Measurements from ENCODE around the gene PIP4K2B.

The PIP4K2B gene

DNA sequence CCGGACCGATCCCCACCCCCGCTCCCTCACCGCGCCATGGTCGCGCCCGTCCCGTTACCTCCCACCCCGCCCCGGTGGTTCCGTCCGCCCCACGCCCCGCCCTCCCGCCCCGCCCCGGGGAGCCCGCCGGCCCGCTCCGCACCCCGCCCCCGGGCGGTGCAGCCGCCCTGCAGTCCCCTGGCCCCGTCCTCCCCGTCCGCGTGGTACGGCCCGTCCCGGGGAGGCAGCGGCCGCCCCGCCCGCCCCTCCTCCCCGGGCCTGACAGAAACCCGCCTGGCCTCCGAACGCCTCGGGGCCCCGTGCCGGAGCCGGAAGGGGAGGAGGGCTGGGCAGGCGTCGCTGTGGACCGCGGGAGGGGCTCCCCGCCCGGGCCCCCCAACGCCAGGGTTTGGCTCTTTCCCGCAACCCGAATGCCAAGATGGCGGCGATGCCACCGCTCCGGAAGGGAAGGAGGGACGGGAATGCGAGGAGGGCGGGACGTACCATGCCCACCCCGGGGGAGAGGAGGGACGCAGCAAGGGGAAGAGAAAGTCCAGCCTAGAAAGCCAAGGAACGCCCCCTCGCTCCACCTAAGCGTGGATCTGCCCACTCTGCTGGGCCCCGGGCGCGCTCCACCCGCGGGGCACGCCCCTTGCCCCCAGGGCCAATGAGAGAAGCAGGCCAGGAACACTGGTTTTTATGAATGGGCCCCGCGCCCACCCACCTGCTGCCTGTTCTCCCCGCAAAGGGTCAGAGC, at the start of gene PIP4K2B:
Gene PIP4K2B (minus strand): TSS at position 56 of the 736 bp plus-strand sequence. CDS start 132 bp downstream, outside the sequence.
- H3K27me3 ChIP-seq (ENCODE audit: insufficient read depth, low read depth, severe bottlenecking), result no peaks in the 10 kb centered on the region
- peaks cover 53% of the 10 kb centered on the region for H3K36me3 ChIP-seq
- H3K27ac ChIP-seq, result peak within 1 kb of the TSS; percentile 100
- peak; percentile 98 for DNase-seq
- H3K9me3 ChIP-seq (ENCODE audit: severe bottlenecking), result no peaks in the 10 kb centered on the region
- TF ChIP-seq, protein P1, sequence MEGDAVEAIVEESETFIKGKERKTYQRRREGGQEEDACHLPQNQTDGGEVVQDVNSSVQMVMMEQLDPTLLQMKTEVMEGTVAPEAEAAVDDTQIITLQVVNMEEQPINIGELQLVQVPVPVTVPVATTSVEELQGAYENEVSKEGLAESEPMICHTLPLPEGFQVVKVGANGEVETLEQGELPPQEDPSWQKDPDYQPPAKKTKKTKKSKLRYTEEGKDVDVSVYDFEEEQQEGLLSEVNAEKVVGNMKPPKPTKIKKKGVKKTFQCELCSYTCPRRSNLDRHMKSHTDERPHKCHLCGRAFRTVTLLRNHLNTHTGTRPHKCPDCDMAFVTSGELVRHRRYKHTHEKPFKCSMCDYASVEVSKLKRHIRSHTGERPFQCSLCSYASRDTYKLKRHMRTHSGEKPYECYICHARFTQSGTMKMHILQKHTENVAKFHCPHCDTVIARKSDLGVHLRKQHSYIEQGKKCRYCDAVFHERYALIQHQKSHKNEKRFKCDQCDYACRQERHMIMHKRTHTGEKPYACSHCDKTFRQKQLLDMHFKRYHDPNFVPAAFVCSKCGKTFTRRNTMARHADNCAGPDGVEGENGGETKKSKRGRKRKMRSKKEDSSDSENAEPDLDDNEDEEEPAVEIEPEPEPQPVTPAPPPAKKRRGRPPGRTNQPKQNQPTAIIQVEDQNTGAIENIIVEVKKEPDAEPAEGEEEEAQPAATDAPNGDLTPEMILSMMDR (IDR thresholded peaks at IDR 0.05; ENCODE audit: low read depth, low read length), result no peak
- H3K4me3 ChIP-seq (ENCODE audit: low read depth, low read length), result peak within 1 kb of the TSS; percentile 65

DNA sequence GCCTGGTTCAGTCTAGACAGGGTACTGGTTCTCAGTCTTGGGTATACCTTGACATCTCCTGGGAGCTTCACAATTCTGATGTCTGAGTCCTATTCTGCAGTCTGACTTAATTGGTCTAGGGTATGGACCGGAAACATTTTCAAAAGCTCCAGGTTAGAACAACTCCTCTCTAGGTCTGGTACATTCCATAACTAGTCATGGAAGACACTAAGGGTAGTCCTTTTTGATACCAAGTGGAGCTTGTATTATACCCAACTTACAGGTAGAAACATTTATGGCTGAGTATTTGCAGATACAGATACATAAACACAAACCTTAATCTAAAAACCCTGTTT, 49.2 kb upstream of the PIP4K2B start:
- H3K27ac ChIP-seq, result no peak overlapping the region; the same call in 1 of the 2 replicates
- no peaks in the 10 kb centered on the region for H3K9me3 ChIP-seq (ENCODE audit: severe bottlenecking)
- DNase-seq, result no peak
- no peak overlapping the region for H3K4me3 ChIP-seq (ENCODE audit: low read depth, low read length)
- no peaks in the 10 kb centered on the region for H3K27me3 ChIP-seq (ENCODE audit: insufficient read depth, low read depth, severe bottlenecking)
- TF ChIP-seq, protein P1 (IDR thresholded peaks at IDR 0.05; ENCODE audit: low read depth, low read length), result no peak
- H3K36me3 ChIP-seq, result peaks cover 75% of the 10 kb centered on the region

DNA sequence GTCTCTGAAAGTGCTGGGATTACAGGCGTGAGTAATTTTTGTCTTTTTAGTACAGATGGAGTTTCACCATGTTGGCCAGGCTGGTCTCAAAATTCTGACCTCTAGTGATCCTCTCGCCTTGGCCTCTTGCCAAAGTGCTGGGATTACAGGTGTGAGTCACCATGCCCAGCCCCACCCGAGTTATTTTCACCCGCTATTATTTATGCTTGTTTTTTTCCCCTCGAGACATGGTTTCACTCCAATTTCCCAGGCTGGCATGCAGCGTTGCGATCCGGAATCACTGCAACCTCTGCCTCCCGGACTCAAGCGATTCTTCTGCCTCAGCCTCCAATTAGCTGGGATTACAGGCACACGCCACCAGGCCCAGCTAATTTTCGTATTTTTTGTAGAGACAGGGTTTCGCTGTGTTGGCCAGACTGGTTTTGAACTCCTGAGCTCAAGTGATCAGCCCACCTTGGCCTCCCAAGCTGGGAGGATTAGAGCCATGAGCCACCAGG, 45.0 kb upstream of the PIP4K2B start:
- Histone ChIP-seq H3K9me3 (ENCODE audit: severe bottlenecking) (no peaks in the 10 kb centered on the region), H3K27ac (peak overlapping the region; percentile 33; the same call in 1 of the 2 replicates), H3K4me3 (ENCODE audit: low read depth, low read length) (no peak overlapping the region), H3K36me3 (peaks cover 36% of the 10 kb centered on the region), H3K27me3 (ENCODE audit: insufficient read depth, low read depth, severe bottlenecking) (no peaks in the 10 kb centered on the region)
- no peak for DNase-seq
- TF ChIP-seq, protein P1 (IDR thresholded peaks at IDR 0.05; ENCODE audit: low read depth, low read length), result no peak

GRCh38 chr17:38825762-38826247, 26.4 kb upstream of the PIP4K2B start:
- Histone ChIP-seq H3K27ac (peak overlapping the region; percentile 96), H3K9me3 (ENCODE audit: severe bottlenecking) (no peaks in the 10 kb centered on the region), H3K36me3 (peaks cover 10% of the 10 kb centered on the region), H3K4me3 (ENCODE audit: low read depth, low read length) (peak overlapping the region; percentile 84), H3K27me3 (ENCODE audit: insufficient read depth, low read depth, severe bottlenecking) (no peaks in the 10 kb centered on the region)
- TF ChIP-seq, protein P1 (IDR thresholded peaks at IDR 0.05; ENCODE audit: low read depth, low read length), result no peak
- no peak for DNase-seq

GRCh38 chr17:38824899-38825761, 25.8 kb upstream of the PIP4K2B start, which contains the start of gene CWC25:
TSS of gene CWC25 (minus strand) at chr17:38825321. CDS start at chr17:38825183, 138 bp downstream.
- peak within 1 kb of the TSS; percentile 84 for H3K4me3 ChIP-seq (ENCODE audit: low read depth, low read length)
- H3K27me3 ChIP-seq (ENCODE audit: insufficient read depth, low read depth, severe bottlenecking), result no peaks in the 10 kb centered on the region
- TF ChIP-seq, protein P1 (IDR thresholded peaks at IDR 0.05; ENCODE audit: low read depth, low read length), result no peak
- H3K27ac ChIP-seq, result peak within 1 kb of the TSS; percentile 96
- peak; percentile 94 for DNase-seq
- H3K9me3 ChIP-seq (ENCODE audit: severe bottlenecking), result no peaks in the 10 kb centered on the region
- peaks cover 17% of the 10 kb centered on the region for H3K36me3 ChIP-seq

Data from WERI-Rb-1 (cell line).